SH-SY5Y (cell line): ENCODE measurements around the gene DCLK1.

Experiments used
- GATA2 ChIP-seq: IDR thresholded peaks from 2 replicates; pipeline ENCODE4 v1.6.1; 2011; ENCODE audit warnings: mild to moderate bottlenecking, low read depth, low read length
- GATA3 ChIP-seq: IDR thresholded peaks from 2 replicates; pipeline ENCODE4 v1.6.1; 2011; ENCODE audit warnings: low read depth, mild to moderate bottlenecking, low read length, moderate library complexity

DNA sequence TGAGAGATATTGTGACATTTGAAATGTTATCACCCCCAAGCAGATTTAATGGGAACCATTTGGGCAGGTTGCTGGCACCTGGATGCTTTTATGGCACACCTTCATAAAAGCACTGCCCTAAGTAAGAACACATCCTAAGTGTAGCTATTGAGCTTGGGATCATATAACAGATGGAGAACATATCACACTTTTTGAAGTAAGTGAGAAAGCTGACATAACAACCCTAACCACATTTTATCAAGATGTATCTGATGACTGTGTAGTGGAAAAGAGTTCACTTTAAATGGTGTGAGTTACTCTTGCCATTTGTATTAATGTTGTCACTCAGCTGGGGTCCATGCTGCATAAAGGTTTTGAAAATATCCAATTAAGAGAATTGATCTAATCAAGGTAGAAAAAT is 287.9 kb downstream of the DCLK1 start:
- TF ChIP-seq GATA2 = no peak
- TF ChIP-seq GATA3 = no peak
